ENCODE results near the gene MRPL54.

MRPL54 gene

DNA sequence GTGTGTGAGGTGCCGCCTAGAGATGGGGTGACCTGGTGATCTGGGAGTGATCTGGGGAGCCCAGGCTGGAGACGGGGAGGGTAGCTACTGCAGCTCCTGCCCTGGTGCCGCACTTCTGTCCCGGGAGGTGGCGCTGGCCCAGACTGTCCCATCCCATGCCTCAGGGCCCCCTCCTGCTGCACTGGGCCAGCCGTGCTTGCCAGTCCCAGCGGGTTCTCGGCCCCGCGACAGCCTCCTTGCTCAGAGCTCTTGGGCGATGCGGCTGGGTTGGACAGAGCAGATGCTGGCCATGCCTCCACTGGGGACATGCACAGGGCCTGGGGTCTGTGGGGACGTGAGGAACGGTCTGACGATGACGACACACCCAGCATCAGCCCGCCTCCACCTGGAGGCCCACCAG lies 7.0 kb downstream of the MRPL54 start:
- no peak for DNase-seq (ENCODE audit: low read depth, low spot score)

DNA sequence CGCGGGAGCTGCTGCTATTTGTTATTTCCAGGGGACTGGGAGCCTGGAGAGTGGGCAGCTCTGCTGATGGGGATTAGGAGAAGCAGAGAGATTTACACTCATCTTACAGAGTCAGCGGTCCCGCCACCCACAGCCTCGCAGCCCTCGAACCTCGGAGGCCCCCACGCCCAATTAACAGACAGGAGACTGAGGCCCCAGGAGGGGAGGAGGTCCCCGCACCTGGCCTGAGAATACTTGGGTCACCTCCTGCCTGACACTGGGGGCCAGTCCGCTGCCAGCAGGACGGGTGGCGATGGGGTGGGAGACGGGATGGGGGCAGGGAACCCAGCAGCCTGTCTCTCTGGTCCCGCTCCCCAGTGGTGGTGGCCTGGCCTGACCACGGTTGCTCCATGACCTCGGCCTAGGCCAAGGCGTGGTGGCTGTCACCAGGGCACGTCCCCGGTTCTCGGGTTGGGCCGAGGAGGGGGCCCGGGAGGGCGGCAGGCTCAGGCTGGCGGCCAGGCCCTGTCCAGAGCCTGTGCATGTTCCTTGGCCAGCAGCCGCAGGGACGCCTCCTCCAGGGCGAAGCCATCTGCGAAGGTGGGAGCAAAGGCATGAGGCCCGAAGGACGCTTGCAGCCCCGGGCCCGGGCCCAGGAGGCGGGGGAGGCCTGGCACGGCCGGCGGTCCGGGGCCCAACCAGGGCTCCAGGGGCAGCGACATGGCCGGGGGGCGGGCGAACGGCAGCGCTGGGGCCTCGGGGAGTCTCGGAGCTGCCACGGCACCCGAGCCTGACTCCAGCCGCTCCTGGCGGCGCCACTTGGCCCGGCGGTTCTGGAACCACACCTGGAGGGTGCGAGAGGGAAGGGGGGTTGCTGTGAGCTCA lies 7.9 kb downstream of the MRPL54 start:
- DNase-seq (ENCODE audit: low read depth, low spot score) = no peak

DNA sequence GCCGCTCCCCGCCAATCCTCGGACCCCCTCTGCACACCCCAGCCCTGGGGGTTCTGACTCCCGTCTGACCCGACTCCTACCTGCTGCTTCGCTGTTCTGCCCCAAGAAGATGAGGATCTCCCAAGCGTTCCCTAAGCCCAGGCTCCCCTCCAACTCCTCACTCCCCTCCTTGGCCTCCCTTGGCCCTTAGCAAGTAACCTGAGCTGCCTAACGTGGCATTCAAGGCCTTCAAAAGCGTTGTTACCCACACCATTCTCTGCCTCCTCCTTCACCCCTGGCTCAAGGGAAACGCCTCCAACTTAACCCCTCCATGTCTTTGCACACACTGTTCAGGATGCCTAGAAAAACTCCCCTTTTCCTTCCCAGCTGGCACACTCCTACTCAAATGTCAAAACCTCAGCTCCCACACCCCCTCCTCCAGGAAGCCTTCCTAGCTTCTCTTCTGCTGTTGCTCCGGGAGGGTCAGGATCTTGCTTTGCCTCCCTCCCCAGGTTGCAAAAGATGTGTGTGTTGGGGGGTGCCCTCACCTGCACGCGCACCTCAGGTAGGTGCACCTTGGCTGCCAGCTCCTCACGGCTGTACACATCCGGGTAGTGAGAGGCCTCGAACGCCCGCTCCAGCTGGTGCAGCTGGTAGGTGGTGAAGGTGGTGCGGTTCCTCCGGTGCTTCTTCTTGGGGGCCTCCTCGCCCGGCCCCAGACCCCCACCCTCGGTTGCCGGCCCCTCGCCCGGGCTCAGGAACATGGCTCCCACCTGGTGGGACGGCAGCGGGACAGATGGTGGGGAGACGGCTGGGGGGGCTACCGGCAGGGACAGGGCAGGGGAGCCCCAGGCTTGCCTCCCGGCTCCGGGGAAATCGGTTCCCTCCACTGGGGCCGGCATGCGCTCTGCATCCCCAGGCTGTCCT lies 8.8 kb downstream of the MRPL54 start:
- no peak for DNase-seq (ENCODE audit: low read depth, low spot score)

DNA sequence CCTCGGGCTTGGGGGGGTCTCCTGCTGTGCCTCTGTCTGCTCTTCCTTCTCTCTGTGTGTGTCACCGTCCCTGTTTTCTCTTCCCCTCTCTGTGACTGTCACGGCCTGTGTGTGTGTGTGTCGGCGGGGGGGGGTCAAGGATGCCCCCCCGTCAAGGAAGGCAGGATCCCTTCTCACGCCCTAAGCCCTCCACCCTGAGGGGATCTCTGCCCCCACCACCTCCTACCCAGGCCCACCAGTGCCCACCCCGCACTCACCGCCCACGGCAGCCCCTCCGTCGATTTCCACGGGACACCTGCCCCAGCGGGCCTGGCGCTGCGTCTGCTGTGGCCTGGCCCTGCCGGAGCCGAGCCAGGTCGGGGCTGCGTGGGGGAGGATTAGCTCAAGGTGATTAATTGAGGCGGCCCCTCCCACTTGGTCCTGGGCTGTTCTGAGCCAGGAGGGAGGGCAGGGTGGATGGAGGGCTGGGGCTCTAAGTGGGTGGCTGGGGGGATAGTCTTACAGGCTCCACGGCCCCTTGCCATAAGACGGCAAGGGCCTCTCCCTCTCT lies 9.5 kb downstream of the MRPL54 start, which contains the start of gene RAX2:
Gene RAX2 (minus strand): TSS at position 323 of the 550 bp plus-strand sequence. CDS start 486 bp downstream, outside the sequence.
- no peak for DNase-seq (ENCODE audit: low read depth, low spot score)

DNA sequence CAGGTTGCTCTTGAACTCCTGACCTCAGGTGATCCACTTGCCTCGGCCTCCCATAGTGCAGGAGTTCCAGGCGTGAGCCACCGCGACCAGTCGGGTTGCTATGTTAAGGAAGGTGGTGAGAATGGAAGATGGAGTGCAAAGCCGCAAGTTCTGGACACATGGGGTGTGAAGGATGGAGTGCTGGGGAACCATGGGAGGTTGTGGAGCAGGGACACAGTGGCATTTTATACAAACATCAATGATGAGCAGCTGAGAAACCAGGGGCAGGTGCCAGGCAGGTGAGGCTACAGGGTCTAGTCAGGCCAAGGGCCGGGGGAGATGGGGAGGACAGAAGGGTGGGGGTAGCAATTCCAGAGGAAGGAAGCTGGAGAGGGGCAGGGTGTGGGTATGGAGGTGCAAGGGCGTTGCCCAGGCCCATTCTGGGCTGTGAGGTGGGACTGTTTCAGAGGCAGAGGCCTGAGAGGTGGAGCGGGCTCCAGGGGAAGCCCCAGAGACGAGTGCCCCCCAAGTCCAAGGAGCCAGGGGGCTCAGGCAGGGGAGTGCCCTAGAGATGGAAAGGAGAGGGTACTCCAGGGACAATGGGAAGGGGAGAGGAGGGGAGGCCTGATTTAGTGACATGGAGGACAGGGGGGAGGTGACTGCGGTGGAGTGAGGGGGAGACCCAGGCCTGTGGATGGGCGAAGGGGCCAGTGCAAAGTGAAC lies 11.5 kb downstream of the MRPL54 start:
- DNase-seq (ENCODE audit: low read depth, low spot score) = no peak

DNA sequence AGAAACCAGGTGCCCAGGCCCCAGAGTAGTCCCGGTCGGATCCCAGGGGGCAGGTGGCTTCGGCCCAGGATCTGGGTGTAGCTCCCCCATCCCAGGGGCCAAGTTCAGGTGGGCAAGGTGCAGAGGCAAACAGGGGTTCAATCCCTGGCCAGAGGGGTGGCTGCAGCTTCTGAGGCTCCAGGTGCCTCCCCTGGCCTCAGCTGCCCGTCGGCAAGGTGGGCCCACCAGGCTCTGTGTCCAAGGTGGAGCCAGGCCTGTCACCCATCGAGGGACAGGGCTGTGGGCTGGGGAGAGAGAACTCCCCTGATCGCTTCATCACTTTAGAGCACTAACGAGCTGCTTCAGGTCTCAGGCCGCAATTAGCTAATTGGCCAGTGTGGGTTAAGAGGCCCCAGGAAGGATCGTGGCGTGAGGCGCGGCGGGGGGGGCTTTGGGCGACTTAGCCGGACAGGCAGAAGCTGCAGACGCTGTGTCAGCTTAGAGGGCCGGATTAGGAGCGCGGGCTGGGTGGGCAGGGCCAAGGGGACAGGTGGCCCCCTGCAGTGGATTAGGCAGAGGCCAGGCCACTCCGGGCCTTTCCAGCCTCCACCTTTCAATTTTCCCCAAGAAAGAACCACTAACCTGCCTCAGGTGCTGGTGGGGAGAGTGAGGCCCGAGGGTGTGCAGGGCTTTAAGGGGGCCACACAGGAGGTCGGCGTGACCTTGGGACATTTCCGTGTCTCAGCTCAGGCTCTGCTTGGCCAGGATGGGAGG lies 12.3 kb downstream of the MRPL54 start:
- DNase-seq (ENCODE audit: low read depth, low spot score) = no peak

DNA sequence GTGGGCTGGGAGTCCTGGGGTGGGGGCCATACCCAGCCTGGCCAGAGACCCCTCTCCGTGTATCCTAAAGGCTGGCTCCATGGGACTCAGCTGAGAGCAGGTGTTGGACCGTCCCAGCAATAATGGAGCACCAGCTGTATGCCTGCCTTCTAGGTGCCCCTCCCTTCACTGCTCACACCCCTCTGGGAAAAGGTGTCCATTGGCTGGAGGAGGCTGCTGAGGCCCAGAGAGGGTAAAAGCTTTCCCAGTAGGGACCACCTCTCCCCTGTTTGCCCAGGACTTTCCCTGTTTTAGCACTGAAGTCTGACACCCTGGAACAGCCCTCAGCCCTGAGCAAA lies 12.9 kb downstream of the MRPL54 start:
- DNase-seq (ENCODE audit: low read depth, low spot score) = no peak

DNA sequence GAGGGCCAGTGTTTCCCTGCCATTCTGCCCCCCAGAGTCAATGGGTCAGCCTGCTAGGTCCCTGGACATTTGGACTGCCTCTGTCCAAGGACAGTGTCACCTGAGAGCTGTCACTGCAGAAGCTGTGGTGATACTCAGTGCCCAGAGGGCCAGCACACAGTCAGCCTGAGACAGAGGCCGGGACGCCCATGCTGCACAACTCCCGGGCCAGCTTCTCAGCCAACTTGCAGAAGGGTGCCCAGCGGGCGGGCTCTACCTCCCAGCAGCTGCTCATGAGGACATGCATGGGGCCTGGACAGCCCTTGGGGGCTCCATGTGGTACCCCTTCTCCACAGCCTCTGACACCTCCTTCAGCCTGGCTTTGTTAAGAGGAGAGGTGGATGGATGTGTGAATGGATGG lies 13.3 kb downstream of the MRPL54 start:
- DNase-seq (ENCODE audit: low read depth, low spot score) = no peak

DNA sequence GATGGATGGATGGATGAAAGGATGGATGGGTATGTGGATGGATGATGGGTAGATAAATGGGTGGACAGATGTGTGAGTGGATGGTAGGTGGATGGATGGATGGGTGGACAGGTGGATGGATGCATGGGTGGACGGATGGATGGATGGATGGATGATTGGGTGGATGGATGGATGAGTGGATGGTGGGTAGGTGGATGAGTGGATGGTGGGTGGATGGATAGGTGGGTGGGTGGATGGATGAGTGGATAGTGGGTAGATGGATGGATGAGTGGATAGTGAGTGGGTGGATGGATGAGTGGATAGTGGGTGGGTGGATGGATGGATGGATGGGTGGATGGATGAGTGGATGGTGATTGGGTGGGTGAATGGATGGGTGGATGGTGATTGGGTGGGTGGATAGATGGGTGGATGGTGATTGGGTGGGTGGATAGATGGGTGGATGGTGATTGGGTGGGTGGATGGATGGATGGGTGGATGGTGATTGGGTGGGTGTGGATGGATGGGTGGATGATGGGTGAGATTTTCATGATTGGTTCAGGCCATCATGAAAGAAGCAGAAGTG lies 14.1 kb downstream of the MRPL54 start:
- DNase-seq (ENCODE audit: low read depth, low spot score) = no peak

DNA sequence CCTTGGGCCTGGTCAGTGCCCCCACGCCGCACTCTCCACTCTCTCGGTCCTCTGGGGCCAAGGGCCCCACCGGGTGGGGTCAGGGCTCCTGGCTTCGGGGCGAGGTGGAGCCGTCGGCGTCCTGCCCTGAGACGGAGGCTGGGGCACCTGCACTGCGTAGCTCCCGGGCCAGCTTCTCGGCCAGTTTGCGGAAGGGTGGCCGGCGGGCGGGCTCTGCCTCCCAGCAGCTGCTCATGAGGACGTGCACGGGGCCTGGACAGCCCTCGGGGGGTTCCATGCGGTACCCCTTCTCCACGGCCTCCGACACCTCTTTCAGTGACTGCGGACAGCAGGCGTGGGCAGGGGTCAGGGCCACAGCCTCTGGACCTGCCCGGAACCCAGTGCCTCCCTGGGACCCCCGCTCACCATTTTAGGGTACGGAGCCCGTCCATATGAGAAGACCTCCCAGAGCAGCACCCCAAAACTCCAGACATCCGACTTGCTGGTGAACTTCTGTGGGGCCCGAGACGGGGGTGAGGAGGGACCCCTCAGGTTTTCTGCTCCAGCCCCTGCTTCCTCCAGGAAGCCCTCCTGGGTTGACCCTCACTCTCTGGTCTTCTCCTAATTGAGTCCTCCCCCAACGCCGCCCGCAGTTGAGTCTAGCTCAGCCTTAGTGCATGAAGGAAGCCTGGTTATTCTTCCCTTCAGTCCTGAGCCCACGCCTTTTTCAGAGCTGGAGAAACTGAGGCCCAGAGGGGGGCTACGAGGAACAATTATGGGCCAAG lies 15.8 kb downstream of the MRPL54 start:
- DNase-seq (ENCODE audit: low read depth, low spot score) = no peak

DNA sequence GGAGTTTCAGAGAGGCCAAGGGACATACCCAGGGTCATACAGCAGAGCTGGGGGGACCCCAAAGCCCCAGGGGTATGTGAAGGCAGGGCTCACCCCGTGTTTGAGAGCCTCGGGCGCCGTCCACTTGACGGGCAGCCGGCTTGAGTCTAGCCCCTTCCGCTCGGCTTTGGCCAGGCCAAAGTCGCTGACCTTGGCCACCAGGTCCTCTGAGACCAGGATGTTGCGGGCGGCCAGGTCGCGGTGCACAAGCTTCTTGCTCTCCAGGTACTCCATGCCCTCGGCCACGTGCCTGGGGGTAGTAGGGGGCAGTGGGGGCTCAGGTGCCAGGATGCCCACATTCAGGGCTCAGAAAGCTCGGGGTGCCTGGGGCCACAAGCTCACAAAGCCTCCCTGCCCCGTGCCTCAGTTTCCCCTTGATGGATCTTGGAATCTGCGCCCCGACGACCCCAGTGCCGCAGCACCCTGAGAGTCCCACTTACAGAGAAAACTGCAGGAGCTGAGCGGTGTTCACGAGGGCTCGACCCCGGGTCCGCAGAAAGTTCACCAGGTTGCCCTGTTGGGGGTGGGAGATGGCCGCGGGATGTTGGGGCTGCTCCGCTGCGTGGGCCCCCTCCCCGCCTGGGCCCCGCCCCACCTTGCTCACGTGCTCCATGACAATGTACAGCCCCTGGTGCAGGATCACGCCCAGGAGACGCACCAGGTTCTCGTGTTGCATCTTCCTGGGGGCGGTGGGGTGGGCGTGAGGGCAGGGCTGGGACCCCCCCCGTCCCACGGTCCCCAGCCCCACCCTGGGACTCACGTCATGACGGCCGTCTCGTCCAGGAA lies 16.6 kb downstream of the MRPL54 start:
- DNase-seq (ENCODE audit: low read depth, low spot score) = no peak

DNA sequence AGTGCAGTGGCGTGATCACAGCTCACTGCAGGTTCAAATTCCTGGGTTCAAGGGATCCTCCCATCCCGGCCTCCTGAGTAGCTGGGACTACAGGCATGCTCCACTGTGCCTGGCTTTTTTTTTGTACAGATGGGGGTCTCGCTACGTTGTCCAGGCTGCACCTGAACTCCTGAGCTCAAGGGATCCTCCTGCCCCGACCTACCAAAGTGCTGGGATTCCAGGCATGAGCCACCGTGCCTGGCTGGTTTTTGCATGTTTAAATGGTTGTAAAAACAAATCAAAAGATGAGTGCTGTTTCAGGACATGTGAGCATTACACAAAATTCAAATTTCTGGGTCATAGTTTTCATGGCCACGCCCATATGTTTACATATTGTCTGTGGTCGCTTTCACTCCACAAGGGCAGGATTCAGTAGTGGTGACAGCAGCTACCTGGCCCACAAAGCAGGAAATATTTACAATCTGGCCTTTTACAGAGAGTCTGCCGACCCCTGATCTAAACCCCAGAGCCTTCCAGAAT lies 18.4 kb downstream of the MRPL54 start:
- DNase-seq (ENCODE audit: low read depth, low spot score) = no peak

DNA sequence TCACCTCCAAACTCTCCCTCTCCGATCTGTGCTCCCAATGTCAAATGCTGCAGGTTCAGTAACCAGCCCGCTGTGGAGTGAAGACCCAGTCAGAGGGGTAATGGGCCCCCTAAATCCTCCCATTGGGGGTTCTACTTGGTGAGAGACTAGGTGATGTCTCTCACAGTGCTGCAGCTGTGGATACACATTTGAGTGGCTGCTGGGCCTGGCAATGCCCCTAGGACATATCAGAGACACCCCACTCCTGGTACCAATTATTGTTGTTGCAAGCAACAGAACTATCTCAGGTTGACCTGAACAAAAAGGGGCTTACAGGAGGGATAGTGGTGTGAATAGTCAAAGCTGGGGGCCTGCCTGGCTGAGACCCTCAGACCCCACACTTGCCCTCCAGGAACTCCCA lies 19.1 kb downstream of the MRPL54 start:
- DNase-seq (ENCODE audit: low read depth, low spot score) = no peak

DNA sequence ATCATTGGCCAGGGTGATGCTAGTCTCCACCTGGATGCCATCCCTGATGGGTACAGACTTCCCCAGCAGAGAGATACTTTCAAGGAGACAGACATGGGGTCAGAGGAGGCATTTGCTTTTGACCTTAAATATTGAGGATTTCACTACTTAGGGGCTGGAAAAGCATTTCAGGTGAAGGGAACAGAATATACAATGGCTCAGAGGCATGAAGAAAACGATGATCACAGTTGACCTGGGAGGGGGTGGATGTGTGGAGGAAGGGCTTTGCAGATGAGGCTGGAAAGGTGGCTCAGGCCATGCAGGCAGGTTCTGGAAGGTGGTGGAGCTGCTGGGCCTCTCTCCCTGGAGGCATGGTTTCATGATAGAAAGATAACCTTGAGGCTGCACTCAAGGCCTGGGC lies 19.8 kb downstream of the MRPL54 start:
- DNase-seq (ENCODE audit: low read depth, low spot score) = no peak

DNA sequence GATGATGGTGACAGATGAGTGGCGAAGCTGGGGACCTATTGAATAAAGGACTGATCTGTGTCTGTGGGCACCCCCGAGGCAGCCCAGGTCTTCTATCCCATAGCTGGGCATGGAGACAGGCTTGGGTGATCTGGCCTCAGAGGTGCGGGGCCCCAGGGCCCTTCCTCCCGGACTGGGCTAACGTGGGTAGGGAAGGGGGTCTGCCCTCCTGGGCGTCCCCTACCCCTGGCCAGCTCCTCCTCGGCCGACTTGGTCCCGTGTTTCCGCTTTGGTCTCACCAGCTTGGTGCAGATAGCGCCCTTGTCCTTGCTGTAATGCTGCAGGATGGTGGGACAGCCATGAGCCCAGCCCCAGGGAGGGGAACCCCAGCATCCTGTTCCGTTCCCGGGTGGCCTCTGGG lies 20.4 kb downstream of the MRPL54 start:
- DNase-seq (ENCODE audit: low read depth, low spot score) = no peak

DNA sequence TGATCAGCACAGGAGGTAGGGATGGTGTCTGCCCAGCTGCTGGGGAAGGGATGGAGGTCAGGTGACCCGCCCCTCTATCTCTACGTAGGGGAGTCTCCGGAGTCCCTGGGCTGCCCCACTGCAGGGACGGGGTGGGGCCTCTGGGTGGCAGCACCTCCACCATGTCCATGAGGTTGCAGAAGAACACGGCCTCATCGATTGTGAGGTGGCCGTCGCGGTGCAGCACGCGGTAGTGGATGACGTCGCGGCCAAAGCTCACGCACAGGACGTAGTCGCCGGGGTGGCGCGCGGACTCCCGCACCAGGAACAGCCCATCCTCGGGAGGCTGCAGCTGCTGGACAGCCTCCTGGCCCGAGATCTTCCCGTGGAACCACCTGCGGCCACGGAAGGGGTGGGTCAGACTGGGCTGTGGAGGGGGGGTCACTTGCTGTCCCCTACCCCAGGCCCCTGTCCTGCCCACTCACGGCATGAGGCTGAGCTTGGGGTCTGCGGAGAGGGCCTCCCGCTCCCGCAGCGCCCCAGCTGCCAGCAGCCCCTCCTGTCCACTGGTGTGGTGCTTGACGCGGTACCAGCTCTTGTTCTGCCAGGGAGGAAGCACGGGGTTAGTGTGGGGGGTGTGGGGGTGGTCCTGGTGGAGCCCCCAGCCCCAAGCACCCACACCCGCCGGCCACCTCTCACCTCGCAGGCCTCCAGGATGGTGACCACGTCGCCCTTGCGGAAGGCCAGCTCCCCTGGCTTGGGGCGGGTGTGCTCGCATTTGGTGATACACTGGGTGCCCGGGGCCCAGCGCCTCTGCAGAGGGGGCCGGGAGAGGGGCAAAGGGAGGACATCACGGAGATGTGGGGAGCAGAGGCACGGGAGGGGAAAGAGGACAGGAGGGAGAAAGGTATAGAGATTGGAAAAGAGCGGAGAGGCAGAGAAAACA lies 21.4 kb downstream of the MRPL54 start:
- DNase-seq (ENCODE audit: low read depth, low spot score) = no peak

DNA sequence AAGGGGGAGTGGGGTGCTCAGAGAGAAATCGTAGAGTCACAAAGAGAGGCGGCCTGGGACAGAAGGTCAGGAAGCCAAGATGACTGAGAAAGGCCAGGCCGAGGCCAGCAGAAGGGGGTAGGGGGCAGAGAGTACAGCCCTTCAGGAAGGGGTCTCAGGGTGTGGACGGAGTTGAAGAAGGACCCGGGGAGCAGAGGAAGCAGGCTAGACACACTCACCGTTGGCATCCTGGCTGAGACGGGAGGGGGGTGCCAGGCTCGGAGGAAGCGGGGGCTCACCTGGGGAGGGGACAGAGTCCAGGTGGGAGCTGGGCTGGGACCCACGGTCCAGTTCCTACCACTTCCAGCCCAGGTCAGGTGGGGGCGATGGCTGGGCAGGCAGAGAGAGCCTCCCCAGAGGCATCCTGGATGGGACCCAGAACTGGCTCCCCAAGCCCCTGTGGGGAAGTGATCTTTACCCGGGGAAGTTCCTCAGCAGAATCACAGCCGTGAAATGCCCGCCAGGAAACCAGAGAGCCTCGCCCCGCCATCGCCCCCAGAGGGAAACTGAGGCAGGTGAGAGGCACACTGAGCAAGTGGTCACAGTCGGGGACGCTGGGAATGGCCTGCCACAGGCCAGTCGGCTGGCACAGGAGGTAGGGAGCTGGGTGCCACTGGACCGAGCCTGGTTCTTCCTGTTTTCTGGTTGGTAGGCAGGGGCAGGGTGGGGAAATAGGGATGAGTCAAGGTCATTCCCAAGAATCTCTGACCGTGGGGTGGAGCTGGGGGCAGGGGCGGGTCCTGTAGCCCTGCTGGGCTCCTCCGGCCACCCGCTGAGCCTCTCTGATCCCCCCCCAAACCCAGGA lies 22.3 kb downstream of the MRPL54 start:
- no peak for DNase-seq (ENCODE audit: low read depth, low spot score)
